Stimulated activated naive CD4-positive, alpha-beta T cell treated with Interleukin-2 at 50 U/mL for 16 hours (primary cell): ENCODE measurements around the gene CNIH3.
"Not testable (repeated sequence)": the region's sequence is repeated elsewhere in the genome, so short reads cannot be mapped to it uniquely, and the experiment has no call there.

Experiments
- DNase-seq: peaks from one replicate; lab custom pipeline; 2025; lab: John Stamatoyannopoulos, UW

The CNIH3 gene

DNA sequence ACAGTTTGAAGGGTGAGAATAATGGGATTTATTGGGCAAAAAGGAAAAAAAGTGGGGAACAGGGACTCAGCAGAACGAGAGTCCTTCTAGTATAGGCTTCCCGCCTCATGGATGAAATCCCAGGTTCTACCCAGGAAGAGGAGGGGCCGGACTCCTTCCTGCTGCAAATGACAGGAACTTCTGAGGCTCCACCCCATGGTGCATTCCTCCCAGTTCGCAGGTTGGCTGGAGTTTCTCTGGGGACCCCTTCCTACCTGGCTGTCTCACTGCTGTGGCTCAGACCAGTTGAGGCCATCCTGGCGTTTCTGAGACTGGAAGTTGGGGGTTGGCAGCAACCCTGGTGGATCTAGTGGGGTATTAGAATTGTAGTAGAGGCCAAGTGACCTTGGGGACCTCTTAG lies 27.5 kb downstream of the CNIH3 start:
- DNase-seq: no peak

DNA sequence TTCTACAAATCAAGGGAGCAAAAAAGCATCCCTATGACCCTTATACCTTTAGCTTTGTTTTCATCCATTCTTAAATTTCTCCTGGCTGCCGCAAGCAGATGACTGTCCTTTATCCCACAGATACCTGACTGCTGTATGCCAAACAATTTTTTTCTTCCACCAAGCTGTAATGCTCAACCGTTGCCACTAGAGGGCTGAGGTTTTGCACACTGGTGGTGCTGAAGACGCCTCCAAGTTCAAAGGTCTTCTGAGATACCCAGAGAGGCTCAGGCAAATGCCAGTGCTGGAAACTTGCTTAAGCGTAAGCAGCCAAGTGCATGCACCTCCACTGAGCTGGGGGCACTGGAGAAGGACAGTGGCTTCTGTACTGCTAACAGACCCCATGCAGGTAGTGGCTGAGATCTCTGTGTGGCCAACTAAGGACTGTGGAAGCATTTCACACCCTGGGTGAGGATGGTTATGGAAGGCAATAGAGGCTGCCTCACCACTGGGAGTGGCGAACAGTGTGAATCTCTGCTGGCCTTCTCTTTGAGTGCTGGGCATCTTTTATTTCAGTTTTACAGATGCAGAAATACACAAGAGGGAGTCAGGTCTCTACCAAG lies 28.5 kb downstream of the CNIH3 start:
- DNase-seq: peak; percentile 12

DNA sequence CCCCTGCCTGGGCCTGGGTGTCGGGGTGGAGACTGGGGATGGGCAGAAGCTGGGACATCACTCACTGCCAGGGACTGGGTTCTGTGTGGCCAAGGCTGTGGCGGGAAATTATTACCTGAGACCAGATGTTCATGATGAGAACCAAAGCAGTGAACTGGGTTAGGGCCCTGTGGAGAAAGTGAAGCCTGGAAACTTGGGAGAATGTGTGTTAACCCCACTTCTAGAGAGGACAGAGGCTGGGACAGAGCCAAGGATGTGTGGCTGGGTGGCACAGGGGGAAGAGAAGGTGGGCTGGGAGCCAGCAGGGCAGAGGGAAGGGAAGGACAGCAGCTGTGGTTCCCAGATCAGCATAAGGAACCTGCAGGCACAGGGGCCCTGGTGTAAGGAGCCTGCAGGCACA lies 31.3 kb downstream of the CNIH3 start:
- DNase-seq: no peak

DNA sequence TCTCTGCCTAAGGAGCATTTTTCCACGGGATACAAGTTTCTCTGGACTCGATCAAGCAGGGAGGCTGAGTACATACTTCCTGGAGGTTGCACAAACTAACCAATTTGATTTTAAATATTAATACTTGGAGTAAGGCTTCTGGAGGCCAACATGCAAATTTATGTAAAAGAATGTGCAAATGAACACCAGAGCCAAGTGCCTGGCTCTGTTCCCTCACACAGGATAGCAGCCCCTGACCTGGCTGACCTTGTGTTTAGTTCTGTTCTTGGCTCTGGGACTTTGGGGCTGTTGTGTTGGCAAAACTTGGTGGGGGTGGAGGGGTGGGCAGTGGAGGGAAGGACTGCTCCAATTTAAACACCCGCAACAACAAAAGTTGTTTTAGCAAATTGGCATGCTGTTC lies 34.2 kb downstream of the CNIH3 start:
- no peak for DNase-seq

DNA sequence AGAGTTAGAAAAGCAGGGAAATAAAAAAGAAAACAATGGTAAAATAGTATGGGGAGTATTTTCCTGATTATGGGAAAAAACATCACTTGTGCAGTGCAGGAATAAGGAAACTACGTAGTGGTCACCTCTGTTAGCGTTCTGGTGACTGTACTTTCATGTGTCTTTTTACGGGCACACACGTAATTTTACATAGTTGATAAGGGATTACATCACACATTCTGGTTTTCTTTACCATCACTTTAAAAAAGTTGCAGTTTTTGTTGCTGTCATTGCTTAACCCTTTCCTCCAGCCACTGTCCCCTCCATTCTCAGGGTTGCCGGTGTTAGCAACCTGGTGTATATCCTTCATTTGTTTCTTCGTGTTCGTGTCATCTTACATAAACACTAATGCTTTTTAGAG lies 35.1 kb downstream of the CNIH3 start:
- DNase-seq: no peak

DNA sequence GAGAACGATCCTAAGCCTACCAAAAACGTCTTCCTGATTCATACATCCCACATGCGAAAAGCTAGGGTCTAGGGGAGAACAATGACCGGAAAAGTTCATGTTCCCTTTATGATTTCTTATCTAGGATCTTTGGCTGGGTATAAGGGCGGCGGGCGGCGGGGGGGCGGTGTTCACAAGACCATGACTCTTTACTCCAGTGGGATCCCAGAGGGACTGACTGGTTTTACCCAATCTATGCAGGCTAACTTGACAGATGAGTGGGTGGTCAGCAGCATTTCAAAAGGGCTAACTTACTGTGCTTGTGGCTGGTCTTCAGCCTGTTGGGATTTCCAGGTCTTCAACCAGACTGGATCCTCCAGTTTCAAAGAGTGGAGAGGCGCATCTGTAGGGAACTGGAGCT lies 40.3 kb downstream of the CNIH3 start:
- no peak for DNase-seq

DNA sequence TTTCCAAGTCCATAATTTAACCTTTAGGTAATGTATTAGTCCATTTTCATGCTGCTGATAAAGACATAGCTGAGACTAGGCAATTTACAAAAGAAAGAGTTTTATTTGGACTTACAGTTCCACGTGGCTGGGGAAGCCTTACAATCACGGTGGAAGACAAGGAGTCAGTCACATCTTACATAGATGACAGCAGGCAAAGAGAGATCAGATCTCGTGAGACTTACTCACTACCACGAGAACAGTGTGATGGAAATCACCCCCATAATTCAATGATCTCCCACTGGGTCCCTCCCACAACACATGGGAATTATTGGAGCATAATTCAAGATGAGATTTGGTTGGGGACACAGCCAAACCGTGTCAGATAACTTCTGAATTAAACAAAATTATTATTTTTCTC lies 44.0 kb downstream of the CNIH3 start:
- no peak for DNase-seq

DNA sequence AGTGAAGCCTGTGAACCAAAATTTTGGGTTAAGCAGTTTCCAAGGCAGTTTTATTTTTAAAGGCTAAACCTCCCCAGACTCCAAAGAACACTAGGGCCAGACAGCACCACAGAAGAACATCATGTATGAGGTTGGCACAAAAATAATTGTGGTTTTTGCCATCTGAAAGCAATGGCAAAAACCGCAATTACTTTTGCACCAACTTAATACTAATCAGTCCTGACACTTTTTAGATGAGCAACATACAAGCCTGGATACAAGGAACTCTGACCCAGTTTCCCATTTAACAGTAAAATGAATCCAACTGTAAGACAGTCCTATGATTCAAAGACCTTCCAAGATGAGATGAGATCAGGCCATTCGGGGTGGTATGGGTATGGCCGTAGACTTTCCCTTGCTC lies 46.8 kb downstream of the CNIH3 start:
- DNase-seq: no peak

DNA sequence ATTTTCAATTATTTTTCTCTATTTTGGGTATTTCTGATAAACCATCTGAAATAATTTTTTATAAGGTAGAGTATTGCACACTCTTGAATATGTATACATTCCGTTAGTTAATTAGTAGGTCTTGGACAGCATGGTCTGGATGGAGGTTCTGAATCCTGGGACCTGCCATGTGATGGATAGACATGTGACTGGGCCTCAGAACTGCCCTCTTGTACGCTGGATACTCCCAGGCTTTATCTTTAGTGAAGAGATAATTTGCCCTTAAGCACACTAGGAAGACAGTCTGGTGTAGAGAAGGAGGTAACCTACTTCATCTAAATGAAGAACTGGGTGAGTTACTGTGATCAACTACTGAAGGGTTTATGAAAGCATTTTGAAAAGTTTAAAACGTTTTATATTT lies 48.9 kb downstream of the CNIH3 start:
- no peak for DNase-seq

DNA sequence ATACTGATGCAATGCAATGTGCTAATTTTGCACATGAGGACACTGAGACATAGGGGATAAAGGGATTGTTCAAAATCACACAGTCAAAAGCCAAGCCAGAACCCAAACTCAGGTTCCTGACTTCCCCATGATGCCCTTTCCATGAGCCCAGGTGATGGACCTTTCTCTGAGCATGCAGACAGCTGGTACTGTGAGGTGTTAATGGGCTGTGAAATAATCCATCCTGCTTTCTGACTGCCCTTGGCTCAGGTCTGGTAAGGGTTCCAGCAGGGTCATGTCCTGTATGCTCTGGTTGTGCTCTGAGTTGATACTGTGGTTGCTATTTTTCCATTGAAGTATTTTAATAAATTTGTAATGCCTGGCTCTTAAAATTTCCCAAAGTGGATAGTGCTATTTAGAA lies 50.0 kb downstream of the CNIH3 start:
- DNase-seq: no peak

DNA sequence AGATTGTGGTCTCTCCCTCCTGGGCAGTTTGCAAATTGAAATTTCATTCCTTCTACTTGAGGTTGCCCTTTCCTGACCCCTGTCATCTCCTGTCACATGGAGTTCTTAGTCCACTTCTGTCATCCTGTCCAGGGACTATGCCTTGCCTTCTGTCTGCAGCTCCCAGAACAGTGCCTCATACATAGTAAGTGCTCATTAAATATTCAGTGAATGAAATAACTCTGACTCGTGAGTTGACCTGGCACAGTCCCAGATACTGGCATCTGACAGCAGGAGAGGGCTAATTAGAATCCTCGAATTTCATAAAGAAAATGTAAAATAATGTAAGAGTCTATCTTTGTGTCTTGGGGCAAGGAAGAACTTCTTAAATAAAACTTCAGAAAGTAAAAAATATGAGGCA lies 50.8 kb downstream of the CNIH3 start:
- no peak for DNase-seq

DNA sequence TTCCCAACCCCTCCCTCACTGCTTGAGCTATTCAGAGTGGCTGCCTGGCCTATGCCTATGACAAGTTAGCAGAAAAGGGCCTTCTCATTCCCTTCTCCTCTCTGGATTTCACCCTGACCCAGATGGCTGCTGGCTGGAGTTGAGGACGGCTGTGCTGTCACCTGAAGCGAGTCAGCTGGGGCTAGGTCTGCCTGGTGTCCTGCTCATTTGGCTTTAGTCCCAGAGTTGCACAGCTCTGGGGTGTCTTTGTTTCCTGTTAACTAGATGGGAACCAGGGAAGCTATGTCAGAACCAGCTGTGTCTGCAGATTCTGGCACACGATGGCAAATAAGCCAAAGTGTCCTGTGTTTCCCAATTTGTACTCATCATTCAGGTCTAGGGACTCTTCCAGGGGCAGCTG lies 52.9 kb downstream of the CNIH3 start:
- no peak for DNase-seq

DNA sequence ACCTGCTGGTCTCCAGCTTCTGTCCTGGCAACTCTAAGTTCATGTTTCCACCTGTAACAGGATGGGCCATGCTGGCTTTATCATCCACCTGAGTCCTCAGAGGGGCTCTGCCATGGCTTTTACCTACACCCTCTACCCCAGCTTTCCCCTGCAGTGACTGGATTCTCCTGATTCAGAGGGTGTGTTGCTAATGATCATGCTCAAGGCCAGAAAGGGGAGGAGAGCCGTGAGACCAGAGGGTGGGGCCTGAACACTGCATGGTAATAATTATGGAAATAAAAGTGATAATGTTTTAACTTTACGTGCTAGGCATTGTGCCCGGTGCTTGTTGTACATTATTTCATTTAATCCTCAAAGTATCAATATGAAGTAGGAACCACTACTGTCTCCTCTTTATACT lies 53.3 kb downstream of the CNIH3 start:
- no peak for DNase-seq

DNA sequence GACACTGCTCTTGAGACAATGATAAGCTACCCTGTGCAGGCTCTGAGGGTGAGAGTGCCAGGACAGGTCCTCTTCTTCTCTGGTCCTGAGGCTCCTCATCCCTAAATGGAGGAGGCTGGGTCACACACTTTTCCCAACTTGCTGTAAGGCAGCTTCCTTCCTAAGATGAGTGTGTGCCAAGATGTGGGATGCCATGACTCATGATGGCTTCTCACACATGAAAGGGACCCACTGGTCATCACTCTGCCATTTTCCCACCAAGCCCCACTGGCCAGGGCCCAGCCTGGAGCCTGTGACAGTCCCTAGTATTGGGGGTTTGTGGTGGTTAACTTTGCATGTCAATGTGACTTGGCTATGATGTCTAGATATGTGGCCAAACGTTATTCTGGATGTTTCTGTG lies 54.4 kb downstream of the CNIH3 start:
- DNase-seq: no peak

DNA sequence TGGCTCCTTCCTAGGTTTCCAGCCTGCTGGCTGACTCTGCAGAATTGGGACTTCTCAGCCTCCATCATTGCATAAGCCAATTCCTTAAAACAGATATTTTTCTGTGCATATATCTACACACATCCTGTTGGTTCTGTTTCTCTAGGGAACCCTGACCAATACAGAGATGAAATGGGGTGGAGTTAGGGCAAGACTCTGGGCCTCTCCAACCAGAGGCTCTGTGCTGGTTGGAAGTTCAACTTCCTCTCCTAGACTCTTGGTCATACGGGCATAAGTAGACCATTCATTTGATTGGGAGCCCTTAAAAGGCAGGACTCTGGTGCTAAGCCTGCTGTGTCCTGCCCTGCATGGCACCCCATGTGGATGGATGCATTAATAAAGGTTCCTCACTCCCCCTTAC lies 55.0 kb downstream of the CNIH3 start:
- no peak for DNase-seq

DNA sequence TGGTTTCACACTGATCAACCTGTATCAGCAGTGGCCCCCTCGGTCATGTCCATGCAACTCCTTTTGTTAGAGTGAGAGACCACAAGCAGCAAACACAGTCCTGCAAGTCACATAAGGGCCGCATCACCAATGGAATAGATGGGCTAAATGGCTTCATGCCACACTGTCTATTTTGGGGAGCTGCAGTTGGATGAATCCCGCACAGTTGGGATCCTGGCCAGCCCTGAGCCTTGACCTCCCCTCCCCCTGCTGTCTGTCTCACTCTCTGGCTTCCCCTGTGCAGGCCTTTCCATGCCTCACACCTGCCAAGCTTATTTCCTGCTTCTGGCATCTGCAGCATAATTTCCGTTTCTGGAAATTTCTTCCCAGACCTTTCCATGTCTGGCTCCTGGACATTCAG lies 57.0 kb downstream of the CNIH3 start:
- DNase-seq: no peak

DNA sequence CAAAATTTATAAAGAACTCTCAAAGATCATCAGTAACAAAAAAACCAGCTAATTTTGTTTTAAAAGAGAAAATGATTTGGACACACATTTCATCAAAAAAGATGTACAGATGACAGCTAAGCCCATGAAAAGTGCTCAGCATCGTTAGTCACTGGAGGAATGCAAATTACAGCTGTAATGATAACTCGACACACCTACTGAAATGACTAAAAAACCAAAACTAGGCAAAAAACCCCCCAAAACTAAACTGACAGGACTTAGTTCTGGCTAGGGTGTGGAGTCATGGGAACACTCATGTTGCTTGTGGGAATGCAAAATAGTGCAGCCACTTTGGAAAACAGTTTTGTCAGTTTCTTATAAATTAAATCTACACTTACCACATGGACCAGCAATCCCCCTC lies 59.5 kb downstream of the CNIH3 start:
- DNase-seq: no peak

DNA sequence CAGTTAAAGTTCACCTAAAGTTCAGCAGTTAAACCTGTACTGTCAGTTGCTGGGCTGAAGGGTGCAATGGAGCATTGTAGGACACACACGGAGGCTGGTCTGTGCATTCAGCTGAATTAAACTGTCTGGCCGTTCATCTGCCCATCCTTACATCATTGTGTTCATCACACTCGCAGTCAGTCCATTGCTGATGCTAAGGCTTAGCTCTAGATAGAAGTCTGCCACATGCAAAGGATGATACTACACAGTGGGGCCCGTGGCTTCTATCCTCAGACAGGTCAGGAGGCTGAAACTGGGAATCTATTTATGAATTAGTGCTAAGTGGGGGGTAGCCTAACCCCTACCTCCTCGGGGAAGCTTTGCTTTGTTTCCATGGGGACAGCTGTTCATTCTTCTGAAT lies 60.4 kb downstream of the CNIH3 start:
- no peak for DNase-seq

DNA sequence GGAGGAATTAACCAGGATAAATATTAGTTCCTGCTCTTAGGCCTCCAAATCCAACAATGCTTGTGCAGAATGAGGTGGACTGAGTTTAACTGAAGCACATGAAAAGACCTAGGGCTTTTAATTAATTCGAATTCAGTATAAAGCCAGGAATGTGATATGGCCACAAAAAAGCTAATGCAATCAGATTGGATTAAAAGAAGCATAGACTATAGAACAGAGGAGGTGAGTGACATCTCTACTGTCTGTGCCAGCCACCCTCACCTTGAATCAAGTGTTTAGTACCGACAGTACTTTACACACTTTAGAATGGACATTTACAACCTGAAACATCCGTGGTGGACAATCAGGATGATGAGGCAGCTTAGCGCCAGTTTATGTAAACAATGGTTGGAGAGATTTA lies 62.1 kb downstream of the CNIH3 start:
- no peak for DNase-seq

DNA sequence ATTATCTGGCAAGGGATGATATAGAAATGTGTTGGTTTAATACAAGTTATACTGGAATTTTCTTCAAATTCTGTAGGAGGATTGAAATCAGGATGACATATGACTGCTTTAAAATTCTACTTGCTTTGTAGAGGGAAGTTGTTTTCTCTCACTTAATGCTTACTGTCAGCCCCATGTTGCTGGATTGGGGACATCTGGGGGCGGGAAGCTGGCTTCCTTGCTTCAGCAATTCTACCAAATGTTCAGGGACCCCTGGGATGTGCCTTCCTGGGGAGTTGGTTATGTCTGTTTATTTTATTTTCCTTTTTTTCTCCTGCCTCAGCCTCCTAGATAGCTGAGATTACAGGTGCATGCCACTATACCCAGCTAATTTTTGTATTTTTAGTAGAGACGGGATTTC lies 63.5 kb downstream of the CNIH3 start:
- no peak for DNase-seq

DNA sequence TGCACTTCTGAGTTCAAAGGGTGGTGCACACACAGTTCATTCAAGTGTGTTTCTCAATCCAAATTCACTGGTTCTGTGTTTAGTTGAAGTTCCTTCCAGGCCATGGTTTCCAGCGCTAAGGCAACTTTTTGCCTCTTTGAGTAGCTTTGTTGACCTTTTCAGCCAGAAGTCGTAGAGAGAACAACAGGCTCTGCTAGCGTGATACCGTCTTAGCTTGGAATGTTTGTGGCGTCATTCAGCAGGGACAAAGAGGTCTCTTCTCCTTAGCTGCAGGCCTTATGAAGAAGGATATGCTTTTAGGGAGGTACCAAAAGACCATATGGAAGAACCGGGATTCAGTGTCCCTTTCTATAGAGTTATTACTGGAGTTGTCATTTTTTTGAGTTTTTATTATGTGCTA lies 65.7 kb downstream of the CNIH3 start:
- DNase-seq: no peak

DNA sequence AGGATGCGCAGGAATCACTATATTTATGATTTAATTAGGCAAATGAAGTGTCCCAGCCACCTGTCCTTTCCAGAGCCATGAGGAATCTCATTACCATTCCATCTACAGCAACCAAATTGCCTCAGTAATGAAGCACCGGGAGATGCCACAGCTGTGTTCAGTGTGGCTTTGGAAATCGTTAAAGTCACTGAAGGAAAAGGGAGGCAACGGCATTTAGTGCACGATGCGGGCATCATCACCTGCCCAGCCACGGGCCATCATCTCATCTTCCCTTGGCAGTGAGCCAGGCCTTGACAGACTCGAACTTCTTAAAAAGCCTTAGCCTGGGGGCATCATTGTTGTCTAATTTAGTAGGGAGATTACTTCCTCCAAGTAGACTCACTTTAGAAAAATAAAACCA lies 67.8 kb downstream of the CNIH3 start:
- DNase-seq: no peak

DNA sequence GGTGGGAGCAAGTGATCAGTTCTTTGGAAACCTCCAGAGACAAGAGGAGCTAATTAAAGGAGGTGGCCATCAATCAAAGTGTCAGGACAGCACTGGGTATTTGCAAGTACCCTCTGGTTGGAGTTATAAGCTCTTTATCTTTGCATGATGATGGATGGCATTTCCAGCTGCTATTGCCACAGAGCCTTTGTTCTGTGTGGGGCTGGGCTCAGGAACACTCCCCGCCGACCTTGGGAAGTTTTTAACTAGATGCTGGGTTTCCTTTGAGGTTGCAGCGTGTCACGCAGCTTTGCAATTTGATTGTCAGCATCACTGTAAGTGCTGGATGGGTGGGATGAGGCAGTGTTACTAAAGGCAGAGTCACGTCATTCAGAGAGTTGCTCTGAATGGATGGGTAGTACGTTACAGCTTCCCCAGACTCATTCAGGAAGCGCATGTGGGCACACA lies 68.9 kb downstream of the CNIH3 start:
- DNase-seq: no peak

DNA sequence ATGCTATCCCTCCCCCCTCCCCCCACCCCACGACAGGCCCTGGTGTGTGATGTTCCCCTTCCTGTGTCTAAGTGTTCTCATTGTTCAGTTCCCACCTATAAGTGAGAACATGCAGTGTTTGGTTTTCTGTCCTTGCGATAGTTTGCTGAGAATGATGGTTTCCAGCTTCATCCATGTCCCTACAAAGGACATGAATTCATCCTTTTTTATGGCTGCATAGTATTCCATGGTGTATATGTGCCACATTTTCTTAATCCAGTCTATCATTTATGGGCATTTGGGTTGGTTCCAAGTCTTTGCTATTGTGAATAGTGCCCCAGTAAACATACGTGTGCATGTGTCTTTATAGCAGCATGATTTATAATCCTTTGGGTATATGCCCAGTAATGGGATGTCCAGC lies 70.0 kb downstream of the CNIH3 start:
- DNase-seq: not testable (repeated sequence)

DNA sequence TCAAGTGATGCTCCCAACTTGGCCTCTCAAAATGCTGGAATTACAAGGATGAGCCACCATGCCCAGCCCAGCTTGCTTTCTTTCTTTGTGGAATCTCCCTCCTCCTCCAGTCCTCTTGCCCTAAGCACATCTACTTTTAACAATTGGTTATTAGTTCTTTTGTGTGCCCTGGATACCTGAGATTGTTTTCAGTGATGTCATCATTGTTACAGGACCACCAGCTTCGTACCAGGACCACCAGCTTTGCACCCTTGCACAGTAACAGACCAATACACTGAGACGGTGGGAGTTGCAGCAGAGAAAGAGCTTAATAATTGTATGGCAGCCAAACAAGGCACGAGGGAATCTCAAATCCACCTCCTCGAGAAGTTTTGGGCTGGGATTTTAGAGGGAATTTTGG lies 71.3 kb downstream of the CNIH3 start:
- no peak for DNase-seq
